KMS-11 (cell line): ENCODE measurements around the gene RASSF3.

Experiments
- H2AFZ ChIP-seq: fragments of 200-600 bp; sonication (generic); 2 replicates; pipeline ENCODE4 v1.6.1; 2016; ENCODE audit warnings: antibody characterized with exemption, mixed run types, low read depth
- H3K27ac ChIP-seq: fragments of 200-600 bp; sonication (generic); 2 replicates; pipeline ENCODE4 v1.6.1; 2016; ENCODE audit warnings: mild to moderate bottlenecking, mixed run types
- H3K27me3 ChIP-seq: fragments of 200-600 bp; sonication (generic); 2 replicates; pipeline ENCODE4 v1.6.1; 2017; ENCODE audit warnings: mild to moderate bottlenecking, low read depth, mixed run types, moderate library complexity; ENCODE audit not compliant: insufficient read depth
- H3K36me3 ChIP-seq: fragments of 200-600 bp; sonication (generic); 2 replicates; pipeline ENCODE4 v1.6.1; 2017; ENCODE audit warnings: mild to moderate bottlenecking, mixed run types; ENCODE audit not compliant: insufficient read depth
- H3K4me1 ChIP-seq: fragments of 200-600 bp; sonication (generic); 2 replicates; pipeline ENCODE4 v1.6.1; 2016; ENCODE audit warnings: mild to moderate bottlenecking, low read depth, mixed run types; ENCODE audit not compliant: poor library complexity, severe bottlenecking
- H3K4me2 ChIP-seq: fragments of 200-600 bp; sonication (generic); 2 replicates; pipeline ENCODE4 v1.7.0; 2016; ENCODE audit warnings: mild to moderate bottlenecking, mixed run types
- H3K4me3 ChIP-seq: fragments of 200-600 bp; sonication (generic); IDR thresholded peaks from 2 replicates; pipeline ENCODE4 v1.6.1; 2017; ENCODE audit warnings: low read depth, low read length, mixed read lengths; ENCODE audit not compliant: insufficient read depth
- H3K79me2 ChIP-seq: fragments of 200-600 bp; sonication (generic); 2 replicates; pipeline ENCODE4 v1.6.1; 2016; ENCODE audit warnings: low read depth, mixed run types; ENCODE audit not compliant: insufficient read depth
- H3K9ac ChIP-seq: fragments of 200-600 bp; sonication (generic); 2 replicates; pipeline ENCODE4 v1.6.1; 2016; ENCODE audit warnings: mild to moderate bottlenecking, mixed run types
- H4K20me1 ChIP-seq: fragments of 200-600 bp; sonication (generic); 2 replicates; pipeline ENCODE4 v1.6.1; 2016; ENCODE audit warnings: mild to moderate bottlenecking, mixed run types; ENCODE audit not compliant: insufficient read depth
- CTCF ChIP-seq: fragments of 200-600 bp; sonication (generic); conservative IDR thresholded peaks from 2 replicates; pipeline ENCODE4 v1.6.1; 2017; ENCODE audit warnings: low read depth, mild to moderate bottlenecking, antibody characterized with exemption, low read length, moderate library complexity, mixed read lengths

Gene RASSF3

GRCh38 chr12:64682572-64683277 lies 72.4 kb downstream of the RASSF3 start:
- TF ChIP-seq CTCF, result no peak
- Histone ChIP-seq H3K27me3 (no peaks in the 10 kb centered on the region), H3K27ac (no peak overlapping the region), H3K4me1 (peaks cover 12% of the 10 kb centered on the region), H3K9ac (no peak overlapping the region), H4K20me1 (no peaks in the 10 kb centered on the region), H3K4me3 (no peak overlapping the region), H3K36me3 (no peaks in the 10 kb centered on the region), H2AFZ (no peak overlapping the region), H3K4me2 (no peak overlapping the region), H3K79me2 (peaks cover 41% of the 10 kb centered on the region)

- Histone ChIP-seq H3K79me2 (peaks cover 36% of the 10 kb centered on the region), H3K27me3 (no peaks in the 10 kb centered on the region), H3K36me3 (no peaks in the 10 kb centered on the region), H3K4me3 (no peak overlapping the region), H3K9ac (no peak overlapping the region), H3K27ac (no peak overlapping the region), H3K4me1 (peaks cover 7% of the 10 kb centered on the region), H3K4me2 (no peak overlapping the region), H4K20me1 (no peaks in the 10 kb centered on the region), H2AFZ (no peak overlapping the region)
- no peak for TF ChIP-seq CTCF
Observed at GRCh38 chr12:64683816-64684543, 73.7 kb downstream of the RASSF3 start.

GRCh38 chr12:64685050-64685449 lies 74.8 kb downstream of the RASSF3 start:
- no peaks in the 10 kb centered on the region for H3K4me1 ChIP-seq
- H4K20me1 ChIP-seq, result no peaks in the 10 kb centered on the region
- no peak for TF ChIP-seq CTCF

GRCh38 chr12:64685605-64686004 lies 75.3 kb downstream of the RASSF3 start:
- Histone ChIP-seq H3K79me2 (peaks cover 19% of the 10 kb centered on the region; the same call in 1 of the 2 replicates), H3K4me2 (no peak overlapping the region), H2AFZ (no peak overlapping the region), H3K9ac (no peak overlapping the region), H3K4me1 (no peaks in the 10 kb centered on the region), H4K20me1 (no peaks in the 10 kb centered on the region), H3K4me3 (no peak overlapping the region), H3K36me3 (no peaks in the 10 kb centered on the region), H3K27me3 (no peaks in the 10 kb centered on the region), H3K27ac (no peak overlapping the region)
- TF ChIP-seq CTCF, result no peak

More at GRCh38 chr12:64685050-64685449, 74.8 kb downstream of the RASSF3 start:
- Histone ChIP-seq H3K4me2 (no peak overlapping the region), H3K27me3 (no peaks in the 10 kb centered on the region), H3K27ac (no peak overlapping the region), H3K4me3 (no peak overlapping the region), H3K36me3 (no peaks in the 10 kb centered on the region), H2AFZ (no peak overlapping the region), H3K79me2 (peaks cover 25% of the 10 kb centered on the region; the same call in 1 of the 2 replicates), H3K9ac (no peak overlapping the region)
